GM10248 (cell line): Measurements from ENCODE around the gene TNFRSF12A.
"Not testable (repeated sequence)": the region's sequence is repeated elsewhere in the genome, so short reads cannot be mapped to it uniquely, and the experiment has no call there.

Experiments
- CTCF ChIA-PET: fragments of 300-600 bp; sonication (Branson Sonifier 250); formaldehyde crosslinking; extraction: SDS; loops from one replicate; lab custom pipeline; 2021; ENCODE audit warnings: antibody characterized with exemption; lab: Yijun Ruan, JAX
- POLR2A ChIA-PET: fragments of 350-650 bp; sonication (Branson Sonifier 250); formaldehyde crosslinking; extraction: SDS; loops from one replicate; lab custom pipeline; 2020; ENCODE audit warnings: antibody characterized with exemption; lab: Yijun Ruan, JAX
- DNase-seq: peaks from one replicate; pipeline ENCODE4 v3.0.0; 2012; ENCODE audit errors: extremely low spot score
- TF ChIP-seq, protein P1 (sequence below): IDR thresholded peaks from 2 replicates; pipeline ENCODE4 v1.5.1; 2012; ENCODE audit warnings: mild to moderate bottlenecking, low read depth; ENCODE audit errors: extremely low read depth, missing control alignments, control extremely low read depth

TNFRSF12A gene

DNA sequence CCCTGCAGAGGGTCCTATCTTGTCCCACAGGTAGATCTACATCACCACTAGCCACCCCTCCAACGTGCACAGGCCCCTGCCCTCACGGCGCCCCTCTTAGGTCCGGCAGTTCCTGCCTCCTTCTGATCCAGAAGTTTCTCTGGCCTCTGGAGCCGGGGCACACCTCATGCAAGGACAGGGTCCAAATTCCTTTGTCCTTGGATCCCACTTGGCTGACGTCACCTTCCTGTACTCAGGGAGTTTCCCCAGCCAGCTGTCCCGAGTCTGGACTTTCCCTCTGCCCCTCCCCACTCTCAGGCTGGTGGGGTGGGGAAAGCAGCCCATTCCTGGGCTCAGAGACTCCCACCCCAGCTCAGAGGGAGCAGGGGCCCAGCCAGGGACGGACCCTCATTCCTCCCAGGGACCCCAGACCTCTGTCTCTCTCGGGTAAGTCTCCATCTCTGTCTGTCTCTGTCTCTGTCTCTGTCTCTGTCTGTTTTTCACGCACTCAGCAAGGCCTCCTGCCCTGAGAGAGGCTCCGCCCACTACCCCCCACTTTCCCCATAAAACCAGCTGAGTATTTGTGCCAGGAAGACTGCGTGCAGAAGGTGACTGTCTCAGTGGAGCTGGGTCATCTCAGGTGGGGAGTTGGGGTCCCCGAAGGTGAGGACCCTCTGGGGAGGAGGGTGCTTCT lies 45.0 kb downstream of the TNFRSF12A start, which contains the start of gene IL32:
TSS of gene IL32 (plus strand) at position 572 of the 673 bp plus-strand sequence. CDS start 172 bp downstream, outside the sequence.
- peak; percentile 72 for DNase-seq
- POLR2A ChIA-PET = no interaction called here
- CTCF ChIA-PET = interaction anchor here (0.9 to 5.8 kb wide), 7 partner anchors 11 to 85 kb away, joined by 3 to 43 read pairs (median 4); no protein-coding TSS in a partner anchor
- TF ChIP-seq, protein P1, sequence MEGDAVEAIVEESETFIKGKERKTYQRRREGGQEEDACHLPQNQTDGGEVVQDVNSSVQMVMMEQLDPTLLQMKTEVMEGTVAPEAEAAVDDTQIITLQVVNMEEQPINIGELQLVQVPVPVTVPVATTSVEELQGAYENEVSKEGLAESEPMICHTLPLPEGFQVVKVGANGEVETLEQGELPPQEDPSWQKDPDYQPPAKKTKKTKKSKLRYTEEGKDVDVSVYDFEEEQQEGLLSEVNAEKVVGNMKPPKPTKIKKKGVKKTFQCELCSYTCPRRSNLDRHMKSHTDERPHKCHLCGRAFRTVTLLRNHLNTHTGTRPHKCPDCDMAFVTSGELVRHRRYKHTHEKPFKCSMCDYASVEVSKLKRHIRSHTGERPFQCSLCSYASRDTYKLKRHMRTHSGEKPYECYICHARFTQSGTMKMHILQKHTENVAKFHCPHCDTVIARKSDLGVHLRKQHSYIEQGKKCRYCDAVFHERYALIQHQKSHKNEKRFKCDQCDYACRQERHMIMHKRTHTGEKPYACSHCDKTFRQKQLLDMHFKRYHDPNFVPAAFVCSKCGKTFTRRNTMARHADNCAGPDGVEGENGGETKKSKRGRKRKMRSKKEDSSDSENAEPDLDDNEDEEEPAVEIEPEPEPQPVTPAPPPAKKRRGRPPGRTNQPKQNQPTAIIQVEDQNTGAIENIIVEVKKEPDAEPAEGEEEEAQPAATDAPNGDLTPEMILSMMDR = no peak

DNA sequence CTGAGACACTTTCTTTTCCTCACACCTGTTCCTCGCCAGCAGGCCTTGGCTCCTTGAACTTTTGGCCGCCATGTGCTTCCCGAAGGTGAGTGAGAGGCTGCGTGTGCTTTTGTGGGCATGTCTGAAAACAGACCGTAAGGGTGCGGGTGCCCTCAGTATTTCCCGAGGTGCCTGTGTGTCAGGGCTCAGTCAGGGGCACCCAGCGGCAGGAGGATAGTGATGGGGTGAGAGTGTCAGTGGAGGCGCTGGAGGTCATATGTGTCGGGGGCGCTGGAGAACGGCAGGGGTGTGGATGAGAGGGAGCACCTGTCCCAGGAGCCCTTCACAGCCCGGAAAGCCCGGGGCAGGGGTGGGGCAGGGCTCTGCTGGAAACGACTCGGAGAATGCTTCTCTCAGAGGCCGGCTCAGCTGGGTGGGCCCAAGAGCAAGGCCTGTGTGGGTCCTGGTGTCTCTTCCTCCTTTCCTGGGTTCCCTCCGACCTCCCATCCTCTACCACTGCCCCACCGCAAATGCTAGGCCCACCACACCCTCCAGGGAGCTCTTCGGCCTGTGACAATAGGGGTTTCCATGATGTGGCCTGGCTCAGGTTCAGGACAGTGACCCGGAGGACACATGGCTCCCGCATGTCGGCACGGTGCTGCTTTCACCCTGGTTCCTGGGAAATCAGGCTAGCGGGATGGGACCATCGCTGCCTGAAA lies 45.7 kb downstream of the TNFRSF12A start:
- no peak for DNase-seq
- POLR2A ChIA-PET = no interaction called here
- CTCF ChIA-PET = interaction anchor here (0.9 to 5.8 kb wide), 5 partner anchors 10 to 64 kb away, joined by 3 to 43 read pairs (median 8); no protein-coding TSS in a partner anchor
- TF ChIP-seq, protein P1 = no peak

DNA sequence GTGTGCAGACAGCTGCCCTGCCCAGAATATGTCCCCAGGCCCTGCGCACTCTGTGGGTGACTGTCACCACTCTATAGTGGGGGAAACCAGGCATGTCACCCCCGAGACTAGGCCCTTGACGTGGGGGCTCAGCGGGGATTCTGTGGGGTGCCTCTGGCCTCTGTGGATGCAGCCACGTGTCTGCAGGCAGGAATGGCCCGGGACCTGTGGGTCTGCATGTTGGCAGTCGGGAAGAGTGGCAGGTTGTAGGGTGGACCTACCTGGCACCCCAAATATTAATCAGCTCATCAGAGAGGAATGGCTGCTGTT lies 46.2 kb downstream of the TNFRSF12A start:
- ChIA-PET CTCF (interaction anchor here (2.0 to 5.8 kb wide), 3 partner anchors 34 to 63 kb away, joined by 8 to 43 read pairs (median 20); no protein-coding TSS in a partner anchor), POLR2A (interaction anchor here (0.8 kb wide), 1 partner anchor 8 kb away, joined by 3 read pairs; no protein-coding TSS in a partner anchor)
- TF ChIP-seq, protein P1 = no peak
- no peak for DNase-seq

DNA sequence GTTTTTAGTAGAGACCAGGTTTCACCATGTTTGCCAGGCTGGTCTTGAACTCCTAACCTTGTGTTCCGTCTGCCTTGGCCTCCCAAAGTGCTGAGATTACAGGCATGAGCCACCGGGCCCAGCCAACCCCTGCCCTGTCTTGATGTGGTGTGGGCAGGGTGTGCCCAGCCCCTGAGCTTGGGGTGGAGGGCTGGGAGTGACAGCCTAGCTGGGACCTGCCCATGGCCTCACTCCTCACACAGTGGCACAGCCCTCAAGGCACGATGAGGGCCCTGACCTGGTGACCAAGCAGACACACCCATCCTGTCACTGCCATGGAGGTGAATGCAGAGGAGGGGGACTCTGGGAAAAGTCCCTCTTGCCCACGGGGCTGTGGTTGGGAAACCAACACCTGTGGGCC lies 48.3 kb downstream of the TNFRSF12A start:
- TF ChIP-seq, protein P1 = no peak
- DNase-seq = no peak
- ChIA-PET POLR2A (no interaction called here), CTCF (interaction anchor here (2.3 kb wide), 1 partner anchor 9 kb away, joined by 11 read pairs; no protein-coding TSS in a partner anchor)

DNA sequence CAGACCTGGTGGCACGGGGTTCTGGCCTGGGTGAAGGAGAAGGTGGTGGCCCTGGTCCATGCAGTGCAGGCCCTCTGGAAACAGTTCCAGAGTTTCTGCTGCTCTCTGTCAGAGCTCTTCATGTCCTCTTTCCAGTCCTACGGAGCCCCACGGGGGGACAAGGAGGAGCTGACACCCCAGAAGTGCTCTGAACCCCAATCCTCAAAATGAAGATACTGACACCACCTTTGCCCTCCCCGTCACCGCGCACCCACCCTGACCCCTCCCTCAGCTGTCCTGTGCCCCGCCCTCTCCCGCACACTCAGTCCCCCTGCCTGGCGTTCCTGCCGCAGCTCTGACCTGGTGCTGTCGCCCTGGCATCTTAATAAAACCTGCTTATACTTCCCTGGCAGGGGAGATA lies 49.0 kb downstream of the TNFRSF12A start:
- POLR2A ChIA-PET, DNase-seq: not testable (repeated sequence)
- CTCF ChIA-PET = interaction anchor here (0.9 to 2.3 kb wide), 2 partner anchors 9 to 10 kb away, joined by 3 to 11 read pairs; no protein-coding TSS in a partner anchor

DNA sequence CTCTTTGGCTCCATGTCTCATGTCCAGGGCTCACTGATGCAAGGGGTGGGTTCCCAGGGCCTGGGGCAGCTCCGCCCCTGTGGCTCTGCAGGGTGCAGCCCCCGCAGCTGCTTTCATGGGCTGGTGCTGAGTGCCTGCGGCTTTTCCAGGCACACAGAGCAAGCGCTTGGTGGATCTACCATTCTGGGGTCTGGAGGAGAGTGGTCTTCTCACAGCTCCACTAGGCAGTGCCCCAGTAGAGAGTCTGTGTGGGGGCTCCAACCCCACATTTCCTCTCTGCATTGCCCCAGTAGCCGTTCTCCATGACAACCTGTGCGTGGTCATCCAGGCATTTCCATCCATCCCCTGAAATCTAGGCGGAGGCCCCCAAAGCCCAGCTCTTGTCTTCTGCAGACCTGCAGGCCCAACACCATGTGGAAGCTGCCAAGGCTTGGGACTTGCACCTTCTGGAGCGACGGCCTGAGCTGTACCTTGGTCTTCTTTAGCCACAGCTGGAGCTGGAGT lies 50.5 kb downstream of the TNFRSF12A start:
- ChIA-PET CTCF (interaction anchor here (0.9 to 1.5 kb wide), 4 partner anchors 12 to 59 kb away, joined by 3 to 6 read pairs (median 3); no protein-coding TSS in a partner anchor), POLR2A (no interaction called here)
- TF ChIP-seq, protein P1 = no peak
- DNase-seq = no peak
